Prostate gland (tissue), 2 donors: ENCODE measurements around the gene SLIT3. TPM values are rescaled to one million over a fixed set of nuclear protein-coding genes. Genes with fewer than 3 reads are reported as not detected.

Experiments
- DNase-seq: peaks from one replicate; pipeline ENCODE4 v3.0.0-alpha.2; 2019; ENCODE audit warnings: low spot score
- H3K27ac ChIP-seq, 2 donors: fragments of 200-600 bp; sonication (generic); 2 replicates each; pipeline ENCODE4 v1.5.1; 2017 to 2019
- H3K27me3 ChIP-seq: fragments of 200-600 bp; sonication (generic); replicated peaks from 2 replicates; pipeline ENCODE4 v1.5.1; 2019; ENCODE audit not compliant: insufficient read depth
- H3K36me3 ChIP-seq, 2 donors: fragments of 200-600 bp; sonication (generic); 1 replicate in 1 of 2; 2 replicates in 1 of 2; pipeline versions ENCODE4 v1.5.1 to v1.8.1; 2017 to 2019
- H3K4me1 ChIP-seq: fragments of 200-600 bp; sonication (generic); replicated peaks from 2 replicates; pipeline ENCODE4 v1.5.1; 2019
- H3K4me3 ChIP-seq, 2 donors: fragments of 200-600 bp; sonication (generic); 2 replicates each; pipeline ENCODE4 v1.5.1; 2017 to 2019
- H3K9me3 ChIP-seq: fragments of 200-600 bp; sonication (generic); 2 replicates; pipeline ENCODE4 v1.5.1; 2017
- CTCF ChIP-seq, 4 experiments: fragments of 200-600 bp in 2 of 4; fragments of 450-650 bp in 2 of 4; sonication (generic) in 2 of 4; IDR thresholded peaks; 1 replicate in 3 of 4; 2 replicates in 1 of 4; pipeline ENCODE4 v1.5.1; 2016 to 2019; ENCODE audit warnings: antibody characterized with exemption in 4 of 4, mild to moderate bottlenecking in 2 of 4, moderate library complexity in 2 of 4
- POLR2A ChIP-seq: fragments of 450-650 bp; IDR thresholded peaks from one replicate; pipeline ENCODE4 v1.6.1; 2016; ENCODE audit warnings: antibody characterized with exemption, mild to moderate bottlenecking
- POLR2AphosphoS5 ChIP-seq: sonication (generic); formaldehyde crosslinking; IDR thresholded peaks from one replicate; pipeline ENCODE4 v1.6.1; 2017; ENCODE audit warnings: antibody characterized with exemption
- WGBS: methylation state at CpG from one replicate; pipeline ENCODE4 v1.1.5; 2018; 5-methylcytosine and 5-hydroxymethylcytosine counted together
- intact Hi-C: fragments of 100-400 bp; cut with DNase I; formaldehyde crosslinking; loops from one replicate; pipeline ENCODE4 v1.14.2; 2022
- total RNA-seq, 2 donors: library from RNA; depleted of rRNA; stranded (reverse); fragments of >200 nt; gene quantifications; one replicate each; pipeline ENCODE4 v1.1.0, GENCODE V29; 2016

SLIT3 gene
- total RNA-seq, 2 donors from 2014 or later: 8.3 TPM

GRCh38 chr5:168694289-168694688 is 606.6 kb downstream of the SLIT3 start:
- Histone ChIP-seq H3K9me3 (no peaks in the 10 kb centered on the region), H3K27me3 (no peaks in the 10 kb centered on the region), H3K27ac (no peak overlapping the region), H3K36me3 (no peaks in the 10 kb centered on the region), H3K4me3 (no peak overlapping the region), H3K4me1 (no peaks in the 10 kb centered on the region)
- WGBS: 100% methylated on average over 1 of the region's 1 CpG
- DNase-seq: no peak
- intact Hi-C loops: no loop called here
- TF ChIP-seq POLR2A (no peak), POLR2AphosphoS5 (no peak)

DNA sequence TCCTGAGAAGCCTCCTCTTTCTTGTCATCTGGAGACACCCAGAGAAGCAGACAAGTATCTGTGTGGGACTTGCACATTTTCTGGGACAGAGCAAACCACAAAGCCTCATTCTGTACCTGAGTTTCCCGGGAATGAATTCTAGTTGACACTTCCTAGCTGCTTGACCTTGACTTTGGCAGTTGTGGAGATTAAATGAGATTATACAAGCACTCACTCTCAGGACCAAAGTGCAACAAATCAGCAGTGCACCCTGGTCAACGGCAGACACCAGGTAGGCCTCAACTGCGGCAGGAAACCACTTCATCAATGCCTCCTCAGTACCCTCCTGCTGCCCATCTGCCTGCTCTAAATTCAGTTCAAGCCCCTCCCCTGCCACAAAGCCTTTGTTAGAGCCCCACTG is 607.1 kb downstream of the SLIT3 start:
- Histone ChIP-seq H3K27ac (no peak overlapping the region), H3K9me3 (no peaks in the 10 kb centered on the region), H3K36me3 (no peaks in the 10 kb centered on the region), H3K4me3 (no peak overlapping the region), H3K4me1 (no peaks in the 10 kb centered on the region), H3K27me3 (no peaks in the 10 kb centered on the region)
- DNase-seq: no peak
- 84% methylated on average over 3 of the region's 3 CpGs for WGBS
- TF ChIP-seq POLR2A (no peak), CTCF (IDR thresholded peaks at IDR 0.05) (no peak), POLR2AphosphoS5 (no peak)
- intact Hi-C loops: no loop called here

GRCh38 chr5:168693297-168693696 is 607.6 kb downstream of the SLIT3 start:
- intact Hi-C loops: no loop called here
- no peak for DNase-seq
- no peaks in the 10 kb centered on the region for H3K36me3 ChIP-seq
- no peak overlapping the region for H3K27ac ChIP-seq
- no peaks in the 10 kb centered on the region for H3K4me1 ChIP-seq
- H3K4me3 ChIP-seq: no peak overlapping the region
- WGBS: 65% methylated on average over 5 of the region's 5 CpGs
- H3K9me3 ChIP-seq: no peaks in the 10 kb centered on the region
- no peaks in the 10 kb centered on the region for H3K27me3 ChIP-seq
- TF ChIP-seq CTCF (IDR thresholded peaks at IDR 0.05): no peak
- TF ChIP-seq POLR2A: no peak
- TF ChIP-seq POLR2AphosphoS5: no peak

DNA sequence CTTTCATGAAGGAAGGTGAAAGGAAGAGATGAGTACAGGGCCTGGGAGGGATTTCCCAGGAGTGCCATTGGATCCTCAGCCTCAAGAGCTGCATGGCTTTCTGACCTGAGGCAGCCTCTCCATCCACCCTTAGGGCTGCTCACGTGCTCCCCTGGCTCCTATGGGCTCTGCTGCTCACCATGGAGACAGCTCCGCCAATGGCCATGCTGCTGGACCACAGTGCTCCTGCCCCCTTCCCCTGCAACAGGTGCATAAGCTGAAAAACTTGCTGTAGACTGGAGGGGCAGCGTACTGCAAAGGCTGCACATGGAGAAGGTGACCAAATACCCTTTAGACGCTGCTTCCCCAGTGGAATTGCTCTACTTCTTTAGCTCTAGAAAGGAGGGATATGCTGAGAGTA is 609.0 kb downstream of the SLIT3 start:
- H3K9me3 ChIP-seq: no peaks in the 10 kb centered on the region
- H3K4me3 ChIP-seq: no peak overlapping the region
- no peaks in the 10 kb centered on the region for H3K27me3 ChIP-seq
- WGBS: 93% methylated on average over 4 of the region's 4 CpGs
- intact Hi-C loops: no loop called here
- TF ChIP-seq CTCF (IDR thresholded peaks at IDR 0.05): no peak
- no peak for TF ChIP-seq POLR2A
- no peak for TF ChIP-seq POLR2AphosphoS5
- H3K4me1 ChIP-seq: no peaks in the 10 kb centered on the region
- no peak for DNase-seq
- no peak overlapping the region for H3K27ac ChIP-seq
- no peaks in the 10 kb centered on the region for H3K36me3 ChIP-seq

- intact Hi-C loops: no loop called here
- no peaks in the 10 kb centered on the region for H3K4me1 ChIP-seq
- TF ChIP-seq CTCF (IDR thresholded peaks at IDR 0.05): no peak
- TF ChIP-seq POLR2AphosphoS5: no peak
- TF ChIP-seq POLR2A: no peak
Observed at GRCh38 chr5:168689260-168689659, 611.7 kb downstream of the SLIT3 start.

More at GRCh38 chr5:168689260-168689659, 611.7 kb downstream of the SLIT3 start:
- H3K27ac ChIP-seq: no peak overlapping the region
- WGBS: 79% methylated on average over 2 of the region's 2 CpGs
- H3K27me3 ChIP-seq: no peaks in the 10 kb centered on the region
- no peaks in the 10 kb centered on the region for H3K36me3 ChIP-seq
- no peaks in the 10 kb centered on the region for H3K9me3 ChIP-seq
- DNase-seq: no peak
- no peak overlapping the region for H3K4me3 ChIP-seq
